Measurements from ENCODE around the gene WWOX.

DNA sequence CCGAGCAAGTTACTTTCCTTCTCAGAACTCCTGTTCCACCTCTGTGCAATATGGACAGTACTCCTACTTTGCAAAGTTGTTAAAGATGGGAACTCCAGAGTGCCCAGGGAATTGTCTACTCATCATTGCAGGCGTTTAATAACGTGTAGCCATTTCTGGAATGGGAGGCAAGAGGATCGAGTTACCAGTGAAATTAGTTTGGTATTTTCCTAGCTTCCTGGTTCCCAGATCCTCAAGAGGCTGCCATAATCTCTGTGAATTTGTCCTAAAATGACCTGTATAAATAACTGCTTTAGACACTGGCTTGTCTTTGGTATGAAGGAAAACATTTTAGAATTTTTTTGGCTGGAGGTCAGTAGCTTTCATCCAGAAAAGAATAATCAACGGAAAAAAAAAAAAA is 27.7 kb downstream of the WWOX start:
- TF ChIP-seq YY1 (IDR thresholded peaks at IDR 0.05; ENCODE audit: insufficient read depth, insufficient read length) (no peak), ZNF274 (IDR thresholded peaks at IDR 0.05; ENCODE audit: low read depth, low read length) (no peak), SUZ12 (IDR thresholded peaks at IDR 0.05; ENCODE audit: extremely low read depth, insufficient read depth, insufficient read length) (no peak)

Data from NT2/D1 (cell line).